ENCODE data around the gene FECH.

DNA sequence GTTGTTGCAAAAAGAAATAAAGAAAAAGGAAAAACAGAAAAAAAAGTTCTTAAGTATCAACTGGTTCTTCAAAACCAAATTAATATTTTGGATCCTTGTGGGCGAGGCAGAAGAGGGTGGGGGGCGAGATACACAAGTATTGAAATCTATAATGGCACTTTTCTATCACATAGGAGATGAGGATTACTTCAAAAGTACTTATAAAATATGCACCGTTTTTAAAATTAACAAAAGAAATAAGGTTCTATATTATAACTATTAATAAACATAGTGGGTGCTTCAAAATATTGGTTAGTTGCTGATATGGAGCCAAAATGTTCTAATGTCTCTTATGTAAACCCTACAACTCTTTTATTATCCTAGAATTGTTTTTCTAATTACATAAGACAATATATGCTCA, 2.1 kb downstream of the FECH start:
- TF ChIP-seq CTCF (IDR thresholded peaks at IDR 0.05), result no peak
- TF ChIP-seq POLR2A (IDR thresholded peaks at IDR 0.05), result no peak

Measured in testis (tissue), 2 donors.